Astrocyte of the cerebellum (primary cell): ENCODE data around the gene VASH2.
A peak's percentile ranks its signal among the peaks of the same experiment; 100 is the strongest.
"Not testable (repeated sequence)": the region's sequence is repeated elsewhere in the genome, so short reads cannot be mapped to it uniquely, and the experiment has no call there.

Experiments used
- DNase-seq: peaks from one replicate; pipeline ENCODE4 v3.0.0-alpha.2; 2011; ENCODE audit warnings: low read depth
- H3K4me3 ChIP-seq: 2 replicates; pipeline ENCODE4 v1.5.1; 2011; ENCODE audit warnings: mild to moderate bottlenecking, low read depth, low read length, moderate library complexity
- CTCF ChIP-seq: IDR thresholded peaks from 2 replicates; pipeline ENCODE4 v1.5.1; 2012; ENCODE audit warnings: low read length, low read depth, moderate library complexity, mild to moderate bottlenecking; ENCODE audit errors: missing control alignments
- in situ Hi-C: cut with HindIII; loops from 2 replicates; pipeline ENCODE4 v1.10.0; 2017; ENCODE audit warnings: low sequenced_read_pairs

VASH2 gene

GRCh38 chr1:212964102-212964501, 13.8 kb downstream of the VASH2 start:
- in situ Hi-C loops: no loop called here
- no peak for TF ChIP-seq CTCF
- DNase-seq: no peak
- H3K4me3 ChIP-seq: no peak overlapping the region

- in situ Hi-C loops, DNase-seq, H3K4me3 ChIP-seq: not testable (repeated sequence)
Measured at GRCh38 chr1:212964993-212965392, 14.7 kb downstream of the VASH2 start.

GRCh38 chr1:212966616-212967015, 16.3 kb downstream of the VASH2 start:
- no peak for TF ChIP-seq CTCF
- DNase-seq: no peak
- H3K4me3 ChIP-seq: no peak overlapping the region
- in situ Hi-C loops: no loop called here

GRCh38 chr1:212967801-212968200, 17.5 kb downstream of the VASH2 start:
- DNase-seq: no peak
- in situ Hi-C loops: no loop called here
- H3K4me3 ChIP-seq: no peak overlapping the region
- TF ChIP-seq CTCF: peak; percentile 69

- no peak for TF ChIP-seq CTCF
- in situ Hi-C loops: no loop called here
- no peak overlapping the region for H3K4me3 ChIP-seq
- no peak for DNase-seq
Measured at GRCh38 chr1:212968368-212968863, 18.1 kb downstream of the VASH2 start.

- no peak overlapping the region for H3K4me3 ChIP-seq
- DNase-seq: no peak
- in situ Hi-C loops: no loop called here
- no peak for TF ChIP-seq CTCF
Measured at GRCh38 chr1:212970085-212970484, 19.7 kb downstream of the VASH2 start.

GRCh38 chr1:212971312-212971711, 21.0 kb downstream of the VASH2 start:
- in situ Hi-C loops: no loop called here
- no peak overlapping the region for H3K4me3 ChIP-seq
- no peak for TF ChIP-seq CTCF
- DNase-seq: no peak
